Coronary artery (tissue), 2 donors: ENCODE measurements around the gene DDX46.

Source experiments
- DNase-seq: peaks from one replicate; pipeline ENCODE4 v3.0.0-alpha.2; 2017; ENCODE audit warnings: low spot score
- H3K27ac ChIP-seq, 2 donors: fragments of 200-600 bp; sonication (generic); one replicate each; pipeline ENCODE4 v1.5.1; 2016 to 2019
- H3K4me3 ChIP-seq: fragments of 200-600 bp; sonication (generic); 2 replicates; pipeline ENCODE4 v1.5.1; 2016; ENCODE audit warnings: mild to moderate bottlenecking, moderate library complexity
- CTCF ChIP-seq: fragments of 200-600 bp; sonication (generic); IDR thresholded peaks from one replicate; pipeline ENCODE4 v1.5.1; 2019; ENCODE audit warnings: antibody characterized with exemption

The DDX46 gene

GRCh38 chr5:134878403-134878802 lies 119.8 kb downstream of the DDX46 start:
- Histone ChIP-seq H3K4me3 (no peak overlapping the region), H3K27ac (no peak overlapping the region)
- TF ChIP-seq CTCF = no peak
- no peak for DNase-seq

- no peak for DNase-seq
- no peak overlapping the region for H3K27ac ChIP-seq
- H3K4me3 ChIP-seq = no peak overlapping the region
- TF ChIP-seq CTCF = no peak
Observed at GRCh38 chr5:134879456-134879855, 120.9 kb downstream of the DDX46 start.
